Right lung (tissue), 5 donors: Measurements from ENCODE around the gene PRSS2. TPM values are rescaled to one million over a fixed set of nuclear protein-coding genes. Genes with fewer than 3 reads are reported as not detected.
A peak's percentile ranks its signal among the peaks of the same experiment; 100 is the strongest.

Source experiments
- DNase-seq, 2 donors: peaks; one replicate each; pipeline ENCODE4 v3.0.0-alpha.2; 2013
- polyA plus RNA-seq, 5 donors: library from polyadenylated mRNA; unstranded; fragments of 120-200 nt; gene quantifications; one replicate each; pipeline versions ENCODE4 v1.2.1 to v1.2.3, GENCODE V29; 2013; ENCODE audit warnings: inconsistent platforms in 1 of 5, low replicate concordance in 1 of 5; ENCODE audit not compliant: insufficient read length in 5 of 5, insufficient read depth in 1 of 5

The PRSS2 gene
- polyA plus RNA-seq, 5 donors: not detected

DNA sequence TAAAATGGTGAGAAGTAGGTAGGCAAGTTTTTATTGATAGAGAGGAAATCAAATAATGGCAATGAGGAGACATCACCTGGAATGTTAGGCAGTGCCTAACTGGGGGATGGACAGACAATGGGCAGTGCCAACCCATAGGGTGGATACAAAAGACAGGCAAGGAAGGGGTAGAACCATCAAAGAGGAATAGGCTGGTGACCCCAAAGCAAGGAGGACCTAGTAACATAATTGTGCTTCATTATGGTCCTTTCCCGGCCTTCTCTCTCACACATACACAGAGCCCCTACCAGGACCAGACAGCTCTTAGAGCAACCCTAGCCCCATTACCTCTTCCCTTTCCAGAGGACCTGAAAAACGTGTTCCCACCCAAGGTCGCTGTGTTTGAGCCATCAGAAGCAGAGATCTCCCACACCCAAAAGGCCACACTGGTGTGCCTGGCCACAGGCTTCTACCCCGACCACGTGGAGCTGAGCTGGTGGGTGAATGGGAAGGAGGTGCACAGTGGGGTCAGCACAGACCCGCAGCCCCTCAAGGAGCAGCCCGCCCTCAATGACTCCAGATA, 30.0 kb downstream of the PRSS2 start:
- DNase-seq: no peak

- no peak for DNase-seq
Observed at GRCh38 chr7:142801601-142802295, 31.0 kb downstream of the PRSS2 start.

DNA sequence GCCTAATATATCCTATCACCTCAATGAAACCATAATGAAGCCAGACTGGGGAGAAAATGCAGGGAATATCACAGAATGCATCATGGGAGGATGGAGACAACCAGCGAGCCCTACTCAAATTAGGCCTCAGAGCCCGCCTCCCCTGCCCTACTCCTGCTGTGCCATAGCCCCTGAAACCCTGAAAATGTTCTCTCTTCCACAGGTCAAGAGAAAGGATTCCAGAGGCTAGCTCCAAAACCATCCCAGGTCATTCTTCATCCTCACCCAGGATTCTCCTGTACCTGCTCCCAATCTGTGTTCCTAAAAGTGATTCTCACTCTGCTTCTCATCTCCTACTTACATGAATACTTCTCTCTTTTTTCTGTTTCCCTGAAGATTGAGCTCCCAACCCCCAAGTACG, 31.5 kb downstream of the PRSS2 start:
- DNase-seq: no peak

DNA sequence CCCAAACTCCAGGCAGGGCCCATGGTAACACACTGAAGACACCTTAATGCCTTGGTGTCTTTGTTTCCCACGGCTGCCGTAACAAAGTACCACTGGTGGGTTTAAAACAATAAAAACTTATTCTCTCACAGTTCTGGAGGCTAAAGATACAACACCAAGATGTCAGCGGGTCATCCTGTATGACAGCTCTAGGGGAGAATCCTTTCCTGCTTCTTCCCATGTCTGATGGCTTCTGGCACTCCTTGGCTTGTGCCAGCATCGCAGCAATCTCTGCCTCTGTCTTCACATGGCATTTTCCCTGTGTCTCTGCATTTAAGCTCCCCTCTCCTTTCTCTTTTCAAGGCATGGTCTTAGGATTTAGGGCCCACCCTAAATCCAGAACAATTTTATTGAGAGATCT, 33.1 kb downstream of the PRSS2 start:
- DNase-seq: no peak

GRCh38 chr7:142804728-142805207, 34.0 kb downstream of the PRSS2 start:
- no peak for DNase-seq

GRCh38 chr7:142805350-142806021, 34.7 kb downstream of the PRSS2 start:
- no peak for DNase-seq

DNA sequence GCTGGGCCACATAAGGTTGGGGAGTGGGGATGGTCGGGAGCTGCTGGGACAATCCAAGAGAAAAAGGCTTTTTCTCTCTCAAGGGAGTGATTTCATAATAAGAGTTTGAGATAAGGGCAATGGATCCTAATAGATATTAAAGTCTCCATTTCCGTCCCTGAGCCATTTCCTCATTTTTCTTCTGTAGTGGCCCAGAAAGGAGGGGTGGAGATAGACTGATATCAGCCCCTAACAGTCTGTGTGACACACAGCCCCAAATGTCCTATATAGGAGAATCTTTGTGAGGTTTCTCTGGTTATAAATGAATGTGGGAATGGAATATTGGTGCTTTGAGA, 35.2 kb downstream of the PRSS2 start:
- no peak for DNase-seq

DNA sequence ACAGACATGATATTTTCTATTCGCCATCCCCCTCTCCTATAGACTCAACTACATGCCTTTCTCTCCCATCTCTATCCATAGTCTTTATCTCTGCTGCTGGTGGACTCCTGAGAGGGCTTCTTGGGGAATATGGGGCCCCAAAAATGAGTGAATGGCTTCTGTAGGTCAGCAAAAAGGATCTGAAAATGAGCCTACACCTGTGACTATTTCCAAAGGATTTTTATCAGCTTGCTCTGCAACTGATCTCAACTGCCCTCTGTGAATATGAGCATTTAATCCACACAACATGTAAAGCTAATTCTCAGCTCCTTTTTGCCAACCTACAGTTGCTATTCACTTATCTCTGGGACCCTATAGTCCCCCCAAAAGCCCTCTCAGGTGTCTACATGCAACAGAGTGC, 36.2 kb downstream of the PRSS2 start:
- DNase-seq: no peak

- no peak for DNase-seq
Observed at GRCh38 chr7:142807855-142808460, 37.2 kb downstream of the PRSS2 start.

DNA sequence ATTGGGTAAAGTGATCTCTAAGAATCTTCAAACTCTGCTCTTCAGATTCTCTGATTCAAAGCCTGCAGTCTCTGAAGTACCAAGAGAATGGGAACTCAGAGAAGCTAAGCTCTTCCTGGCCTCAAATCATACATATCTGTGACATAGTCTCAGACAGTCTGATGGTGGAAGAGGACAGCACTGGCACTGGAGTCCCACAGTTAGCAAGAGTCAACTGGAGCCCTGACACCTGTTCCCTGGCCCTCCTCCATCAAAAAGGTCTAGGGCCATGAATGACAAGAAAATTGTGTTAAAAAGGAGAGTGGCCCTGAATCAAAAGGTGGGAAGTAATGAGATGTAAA, 37.7 kb downstream of the PRSS2 start:
- no peak for DNase-seq

GRCh38 chr7:142808802-142809583, 38.2 kb downstream of the PRSS2 start:
- DNase-seq: no peak

GRCh38 chr7:142809671-142810070, 38.9 kb downstream of the PRSS2 start:
- no peak for DNase-seq

- peak in 1 of 2 donors; percentile 16 for DNase-seq
Observed at GRCh38 chr7:142811154-142811737, 40.5 kb downstream of the PRSS2 start.

DNA sequence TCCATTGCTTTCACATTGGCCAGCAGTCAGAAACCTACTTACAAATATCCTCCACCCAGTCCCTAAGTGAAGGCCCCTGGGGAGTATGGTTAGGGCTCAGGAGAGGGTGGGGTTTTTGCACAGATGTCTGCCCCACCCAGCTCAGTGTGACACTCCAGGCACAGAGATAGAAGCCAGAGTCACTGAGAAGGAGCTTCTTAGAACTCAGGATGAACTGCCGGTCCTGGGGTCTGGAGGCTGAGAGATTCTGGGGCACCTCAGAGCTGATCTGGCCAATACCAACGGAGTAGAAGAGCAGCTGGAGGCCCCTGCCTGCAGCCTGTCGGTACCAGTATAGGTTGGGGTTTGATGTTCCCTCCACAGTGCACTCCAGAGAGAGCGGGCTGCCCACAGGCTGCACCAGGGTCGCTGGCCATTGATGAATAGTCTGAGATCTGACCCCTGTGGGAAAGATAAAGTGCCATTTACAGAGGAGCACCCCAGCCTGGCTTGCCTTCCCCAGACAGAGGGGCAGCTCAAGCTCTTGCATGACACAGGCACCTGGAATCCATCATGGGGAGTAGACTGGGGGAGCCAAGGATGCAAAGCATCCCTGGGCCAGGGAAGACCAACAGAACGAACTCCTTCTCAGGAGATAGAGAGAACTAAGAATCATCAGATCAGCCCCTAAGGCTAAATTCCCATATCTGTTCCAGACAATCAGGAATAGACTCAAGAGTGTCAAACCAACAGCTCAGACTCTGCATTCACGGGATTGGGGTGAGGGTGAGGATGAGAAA, 41.9 kb downstream of the PRSS2 start:
- no peak for DNase-seq

DNA sequence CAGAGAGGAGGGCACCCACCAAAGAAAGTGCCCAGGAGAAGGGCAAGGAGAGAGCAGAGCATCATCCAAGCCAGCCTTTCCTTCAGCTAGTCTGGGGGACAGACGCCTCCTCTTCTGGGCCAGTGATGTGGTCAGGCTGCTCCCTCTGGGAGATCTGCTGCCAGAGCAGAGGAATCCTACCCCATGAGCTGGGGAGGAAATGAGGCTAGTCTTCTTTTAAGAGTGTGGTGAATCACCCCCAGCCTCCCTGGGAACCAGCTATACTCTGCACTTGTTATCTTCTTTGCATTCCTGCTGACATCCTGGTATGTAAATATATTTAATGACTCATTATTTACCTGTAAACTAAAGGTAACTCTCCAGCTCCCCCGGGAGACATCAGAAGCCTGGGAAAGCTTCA, 42.5 kb downstream of the PRSS2 start:
- DNase-seq: no peak

DNA sequence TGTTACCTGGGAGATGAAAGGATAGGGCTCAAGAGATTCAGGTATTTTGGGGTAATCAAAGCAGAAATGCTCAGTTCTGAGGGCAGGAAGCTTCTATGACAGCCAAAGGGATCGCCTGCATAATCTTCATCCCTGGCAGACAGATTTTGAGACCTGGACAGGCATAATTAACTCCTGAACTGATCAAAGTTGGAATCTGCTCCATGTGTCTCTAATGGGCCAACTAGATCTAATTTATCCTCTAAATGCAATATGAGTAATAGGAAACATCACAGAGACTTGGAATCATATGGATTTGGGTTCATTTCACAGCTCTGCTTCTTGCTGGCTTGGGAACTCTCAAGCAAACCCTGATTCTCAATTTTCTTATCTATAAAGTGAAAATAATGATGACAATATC, 42.9 kb downstream of the PRSS2 start:
- DNase-seq: no peak

DNA sequence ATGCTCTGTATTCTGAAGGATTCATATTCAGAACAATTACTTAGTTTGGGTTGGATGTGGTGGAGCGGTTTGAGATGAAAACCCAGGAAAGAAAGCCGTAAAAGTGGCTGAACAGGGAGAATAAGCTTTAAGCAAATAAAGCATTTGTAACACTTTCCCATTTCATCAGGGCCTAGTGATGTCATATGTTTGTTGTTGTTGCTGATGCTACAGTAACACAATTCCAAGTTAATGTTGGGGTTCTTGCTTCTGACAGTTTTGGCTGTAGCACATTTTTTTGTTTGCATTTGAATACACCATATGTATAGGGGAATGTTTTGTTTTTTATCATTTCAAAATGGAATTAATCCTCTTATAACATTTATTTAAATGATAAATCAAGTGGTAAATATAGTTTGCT, 43.7 kb downstream of the PRSS2 start:
- DNase-seq: no peak

- no peak for DNase-seq
Observed at GRCh38 chr7:142815134-142815533, 44.4 kb downstream of the PRSS2 start.

DNA sequence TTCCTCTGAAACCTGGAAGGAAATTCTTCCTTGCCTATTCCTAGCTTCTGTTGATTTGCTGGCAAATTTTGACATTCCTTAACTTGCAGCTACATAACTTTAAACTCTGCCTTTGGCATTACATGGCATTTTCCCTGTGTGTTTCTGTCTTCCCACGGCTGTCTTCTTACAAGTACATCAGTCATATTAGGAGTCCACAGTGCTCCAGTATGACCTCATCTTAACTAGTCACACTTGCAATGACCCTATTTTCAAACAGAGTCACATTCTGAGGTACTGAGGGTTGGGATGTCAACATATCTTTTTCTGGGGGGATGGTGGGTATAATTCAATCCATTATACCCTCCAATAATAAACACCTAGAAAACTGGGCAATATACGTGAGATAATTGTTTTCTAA, 46.7 kb downstream of the PRSS2 start:
- DNase-seq: no peak

- DNase-seq: no peak
Observed at GRCh38 chr7:142819530-142819929, 48.8 kb downstream of the PRSS2 start.

DNA sequence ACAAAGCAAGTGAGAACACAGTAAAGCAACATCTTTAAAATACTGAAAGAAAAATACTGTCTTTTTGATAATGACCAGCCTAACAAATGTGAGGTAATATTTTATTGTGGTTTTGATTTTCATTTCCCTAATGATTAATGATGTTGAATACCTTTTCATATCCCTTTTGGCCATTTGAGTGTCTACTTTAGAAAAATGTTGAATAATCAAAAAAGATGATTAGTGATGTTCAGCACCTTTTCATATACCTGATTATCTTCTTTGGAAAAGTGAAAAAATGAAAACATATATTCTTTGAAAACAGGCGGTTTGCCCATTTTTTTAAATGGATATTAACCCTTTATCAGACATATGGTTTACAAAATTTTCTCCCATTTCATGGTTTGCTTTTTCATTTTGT, 51.9 kb downstream of the PRSS2 start:
- DNase-seq: no peak
